Thoracic aorta (tissue), 2 donors: ENCODE data around the gene IFRD2. TPM values are rescaled to one million over a fixed set of nuclear protein-coding genes. Genes with fewer than 3 reads are reported as not detected.
"Not testable (repeated sequence)": the region's sequence is repeated elsewhere in the genome, so short reads cannot be mapped to it uniquely, and the experiment has no call there.

ENCODE experiments used
- ATAC-seq: fragments of 150-250 bp; one replicate; pipeline ENCODE4 v1.8.0; 2017; ENCODE audit warnings: low read depth; ENCODE audit not compliant: insufficient number of reproducible peaks, low FRiP score
- DNase-seq: peaks from one replicate; pipeline ENCODE4 v3.0.0-alpha.2; 2020; ENCODE audit warnings: low spot score
- H3K27ac ChIP-seq, 2 donors: fragments of 200-600 bp; sonication (generic); 1 replicate in 1 of 2; 2 replicates in 1 of 2; pipeline ENCODE4 v1.5.1; 2016; ENCODE audit warnings: mild to moderate bottlenecking in 2 of 2, moderate library complexity in 2 of 2
- H3K27me3 ChIP-seq: fragments of 200-600 bp; sonication (generic); replicated peaks from 2 replicates; pipeline ENCODE4 v1.6.0; 2016; ENCODE audit warnings: mild to moderate bottlenecking; ENCODE audit not compliant: insufficient read depth
- H3K36me3 ChIP-seq: fragments of 200-600 bp; sonication (generic); one replicate; pipeline ENCODE4 v1.5.1; 2016
- H3K4me1 ChIP-seq, 2 donors: fragments of 200-600 bp; sonication (generic); 1 replicate in 1 of 2; 2 replicates in 1 of 2; pipeline versions ENCODE4 v1.5.1 to v1.6.0; 2016; ENCODE audit warnings: low read depth in 2 of 2, mild to moderate bottlenecking in 1 of 2; ENCODE audit not compliant: control insufficient read depth in 1 of 2
- H3K4me3 ChIP-seq: fragments of 200-600 bp; sonication (generic); 2 replicates; pipeline ENCODE4 v1.5.1; 2016; ENCODE audit warnings: mild to moderate bottlenecking
- H3K9me3 ChIP-seq: fragments of 200-600 bp; sonication (generic); 2 replicates; pipeline ENCODE4 v1.5.1; 2016
- CTCF ChIP-seq: fragments of 200-600 bp; sonication (generic); IDR thresholded peaks from one replicate; pipeline ENCODE4 v1.5.1; 2019; ENCODE audit warnings: antibody characterized with exemption
- total RNA-seq, 2 donors: library from RNA; depleted of rRNA; stranded (reverse); fragments of >200 nt; gene quantifications; one replicate each; pipeline versions ENCODE4 v1.1.0 to v1.2.3, GENCODE V29; 2016

Gene IFRD2
- total RNA-seq, 2 donors from 2014 or later = 43.3 to 118 TPM

- H3K27me3 ChIP-seq = no peaks in the 10 kb centered on the region
- TF ChIP-seq CTCF = no peak
- H3K36me3 ChIP-seq = peaks cover 13% of the 10 kb centered on the region
- ATAC-seq (no peak), DNase-seq (no peak)
- peaks cover 32 to 80% of the 10 kb centered on the region in 2 donors for H3K4me1 ChIP-seq
- H3K27ac ChIP-seq = peak overlapping the region; percentile 98
- no peaks in the 10 kb centered on the region for H3K9me3 ChIP-seq
- no peak overlapping the region for H3K4me3 ChIP-seq
Observed at GRCh38 chr3:50262778-50263177, 29.5 kb downstream of the IFRD2 start.

- H3K4me3 ChIP-seq, DNase-seq: not testable (repeated sequence)
- H3K4me1 ChIP-seq = peaks cover 32 to 75% of the 10 kb centered on the region in 2 donors
Observed at GRCh38 chr3:50262200-50262599, 30.0 kb downstream of the IFRD2 start.

GRCh38 chr3:50261505-50261904 lies 30.7 kb downstream of the IFRD2 start:
- no peaks in the 10 kb centered on the region for H3K9me3 ChIP-seq
- DNase-seq = no peak
- no peak overlapping the region for H3K4me3 ChIP-seq
- H3K4me1 ChIP-seq = peaks cover 29 to 68% of the 10 kb centered on the region in 2 donors
- TF ChIP-seq CTCF = no peak
- no peaks in the 10 kb centered on the region for H3K27me3 ChIP-seq
- H3K36me3 ChIP-seq = peaks cover 25% of the 10 kb centered on the region
- ATAC-seq = no peak
- peak overlapping the region; percentile 97 to 98 for H3K27ac ChIP-seq

More at GRCh38 chr3:50262200-50262599, 30.0 kb downstream of the IFRD2 start:
- H3K9me3 ChIP-seq, ATAC-seq, H3K27me3 ChIP-seq: not testable (repeated sequence)
- Histone ChIP-seq H3K27ac (peak overlapping the region; percentile 97 to 98), H3K36me3 (peaks cover 18% of the 10 kb centered on the region)

GRCh38 chr3:50260942-50261441 lies 31.2 kb downstream of the IFRD2 start:
- Histone ChIP-seq H3K27ac (peak overlapping the region; percentile 97 to 98), H3K9me3 (no peaks in the 10 kb centered on the region), H3K36me3 (peaks cover 30% of the 10 kb centered on the region), H3K27me3 (no peaks in the 10 kb centered on the region), H3K4me3 (peak overlapping the region; percentile 68), H3K4me1 (peaks cover 24 to 63% of the 10 kb centered on the region in 2 donors)
- ATAC-seq (no peak), DNase-seq (no peak)
- TF ChIP-seq CTCF = no peak

GRCh38 chr3:50260027-50260941 lies 31.9 kb downstream of the IFRD2 start:
- H3K9me3 ChIP-seq = no peaks in the 10 kb centered on the region

More at GRCh38 chr3:50260027-50260941, 31.9 kb downstream of the IFRD2 start:
- DNase-seq (peak; percentile 75), ATAC-seq (peak; percentile 59)
- TF ChIP-seq CTCF = peak; percentile 100
- peaks cover 34% of the 10 kb centered on the region for H3K36me3 ChIP-seq
- H3K4me3 ChIP-seq = peak overlapping the region; percentile 68
- H3K27ac ChIP-seq = peak overlapping the region; percentile 97 to 98
- peaks cover 24 to 60% of the 10 kb centered on the region in 2 donors for H3K4me1 ChIP-seq
- no peaks in the 10 kb centered on the region for H3K27me3 ChIP-seq
